Measurements from ENCODE around the gene HTRA3. TPM values are rescaled to one million over a fixed set of nuclear protein-coding genes. Genes with fewer than 3 reads are reported as not detected.
"Not testable (repeated sequence)": the region's sequence is repeated elsewhere in the genome, so short reads cannot be mapped to it uniquely, and the experiment has no call there.

HTRA3 gene
- total and polyA plus RNA-seq, 5 donors = 52.8 to 133 (median 89.3) TPM

GRCh38 chr4:8333726-8334460 is 64.3 kb downstream of the HTRA3 start:
- intact Hi-C loops (cut with DNase I) = no loop called here
- DNase-seq (peak in 1 of 3 donors; percentile 18), ATAC-seq (no peak)
- Histone ChIP-seq H3K4me1 (ENCODE audit: control insufficient read depth, insufficient read depth, low read length) (peaks cover 4% of the 10 kb centered on the region), H3K9me3 (ENCODE audit: control insufficient read depth, low read length) (no peaks in the 10 kb centered on the region), H3K27me3 (ENCODE audit: control insufficient read depth, insufficient read depth) (no peaks in the 10 kb centered on the region), H3K4me3 (ENCODE audit: low read length) (no peak overlapping the region), H3K27ac (ENCODE audit: low read length) (no peak overlapping the region)
- WGBS = 82% methylated on average over 14 of the region's 14 CpGs

- Histone ChIP-seq H3K27ac (ENCODE audit: low read length) (no peak overlapping the region), H3K4me3 (ENCODE audit: low read length) (no peak overlapping the region), H3K27me3 (ENCODE audit: control insufficient read depth, insufficient read depth) (no peaks in the 10 kb centered on the region), H3K4me1 (ENCODE audit: control insufficient read depth, insufficient read depth, low read length) (peaks cover 4% of the 10 kb centered on the region), H3K9me3 (ENCODE audit: control insufficient read depth, low read length) (no peaks in the 10 kb centered on the region)
- ATAC-seq = no peak
- no peak for DNase-seq
- WGBS = 92% methylated on average over 13 of the region's 13 CpGs
- intact Hi-C loops (cut with DNase I) = no loop called here
Measured at GRCh38 chr4:8334786-8335460, 65.4 kb downstream of the HTRA3 start.

GRCh38 chr4:8335848-8336247 is 66.3 kb downstream of the HTRA3 start:
- H3K27ac ChIP-seq (ENCODE audit: low read length) = no peak overlapping the region
- no peaks in the 10 kb centered on the region for H3K27me3 ChIP-seq (ENCODE audit: control insufficient read depth, insufficient read depth)
- 98% methylated on average over 2 of the region's 2 CpGs for WGBS
- intact Hi-C loops (cut with DNase I) = no loop called here
- no peaks in the 10 kb centered on the region for H3K9me3 ChIP-seq (ENCODE audit: control insufficient read depth, low read length)
- DNase-seq (no peak), ATAC-seq (no peak)
- H3K4me3 ChIP-seq (ENCODE audit: low read length) = no peak overlapping the region
- peaks cover 4% of the 10 kb centered on the region for H3K4me1 ChIP-seq (ENCODE audit: control insufficient read depth, insufficient read depth, low read length)

GRCh38 chr4:8336412-8337075 is 67.0 kb downstream of the HTRA3 start:
- Histone ChIP-seq H3K27me3 (ENCODE audit: control insufficient read depth, insufficient read depth) (no peaks in the 10 kb centered on the region), H3K4me3 (ENCODE audit: low read length) (no peak overlapping the region), H3K9me3 (ENCODE audit: control insufficient read depth, low read length) (no peaks in the 10 kb centered on the region), H3K4me1 (ENCODE audit: control insufficient read depth, insufficient read depth, low read length) (peaks cover 3% of the 10 kb centered on the region), H3K27ac (ENCODE audit: low read length) (no peak overlapping the region)
- ATAC-seq (no peak), DNase-seq (no peak)
- WGBS = 82% methylated on average over 7 of the region's 7 CpGs
- intact Hi-C loops (cut with DNase I) = no loop called here

GRCh38 chr4:8338351-8338961 is 68.9 kb downstream of the HTRA3 start:
- ATAC-seq = no peak
- intact Hi-C loops (cut with DNase I) = no loop called here

GRCh38 chr4:8340781-8341241 is 71.3 kb downstream of the HTRA3 start:
- WGBS = 32% methylated on average over 8 of the region's 8 CpGs
- H3K9me3 ChIP-seq (ENCODE audit: control insufficient read depth, low read length) = no peaks in the 10 kb centered on the region
- DNase-seq = peak; percentile 90 to 97 (median 94)
- H3K4me1 ChIP-seq (ENCODE audit: control insufficient read depth, insufficient read depth, low read length) = peaks cover 6% of the 10 kb centered on the region
- ATAC-seq = peak; percentile 94 to 96
- no peaks in the 10 kb centered on the region for H3K27me3 ChIP-seq (ENCODE audit: control insufficient read depth, insufficient read depth)
- H3K4me3 ChIP-seq (ENCODE audit: low read length) = no peak overlapping the region
- peak overlapping the region; percentile 90 for H3K27ac ChIP-seq (ENCODE audit: low read length)
- intact Hi-C loops (cut with DNase I) = loop anchor here in 2 of 4 donors (5.0 to 10.0 kb wide), 2 partner anchors 51 to 54 kb away; no protein-coding TSS in a partner anchor

More at GRCh38 chr4:8338351-8338961, 68.9 kb downstream of the HTRA3 start:
- Histone ChIP-seq H3K4me1 (ENCODE audit: control insufficient read depth, insufficient read depth, low read length) (peaks cover 6% of the 10 kb centered on the region), H3K27ac (ENCODE audit: low read length) (no peak overlapping the region), H3K9me3 (ENCODE audit: control insufficient read depth, low read length) (no peaks in the 10 kb centered on the region), H3K4me3 (ENCODE audit: low read length) (no peak overlapping the region), H3K27me3 (ENCODE audit: control insufficient read depth, insufficient read depth) (no peaks in the 10 kb centered on the region)
- no peak for DNase-seq
- WGBS = 47% methylated on average over 4 of the region's 4 CpGs

GRCh38 chr4:8341281-8341680 is 71.7 kb downstream of the HTRA3 start:
- ATAC-seq; H3K27me3 ChIP-seq (ENCODE audit: control insufficient read depth, insufficient read depth); H3K4me1 ChIP-seq (ENCODE audit: control insufficient read depth, insufficient read depth, low read length); H3K9me3 ChIP-seq (ENCODE audit: control insufficient read depth, low read length); H3K4me3 ChIP-seq (ENCODE audit: low read length): not testable (repeated sequence)
- H3K27ac ChIP-seq (ENCODE audit: low read length) = peak overlapping the region; percentile 69
- intact Hi-C loops (cut with DNase I) = loop anchor here in 2 of 4 donors (5.0 to 10.0 kb wide), 2 partner anchors 51 to 54 kb away; no protein-coding TSS in a partner anchor
- 77% methylated on average over 7 of the region's 7 CpGs for WGBS
- DNase-seq = peak in 1 of 3 donors; percentile 55

GRCh38 chr4:8341691-8342090 is 72.1 kb downstream of the HTRA3 start:
- ATAC-seq = peak; percentile 55
- no peak overlapping the region for H3K4me3 ChIP-seq (ENCODE audit: low read length)
- H3K4me1 ChIP-seq (ENCODE audit: control insufficient read depth, insufficient read depth, low read length) = peaks cover 6% of the 10 kb centered on the region
- no peaks in the 10 kb centered on the region for H3K27me3 ChIP-seq (ENCODE audit: control insufficient read depth, insufficient read depth)
- peak in 2 of 3 donors; percentile 80 to 85 for DNase-seq
- intact Hi-C loops (cut with DNase I) = loop anchor here in 2 of 4 donors (5.0 to 10.0 kb wide), 2 partner anchors 51 to 53 kb away; no protein-coding TSS in a partner anchor
- WGBS = 60% methylated on average over 10 of the region's 10 CpGs
- peak overlapping the region; percentile 69 for H3K27ac ChIP-seq (ENCODE audit: low read length)
- H3K9me3 ChIP-seq (ENCODE audit: control insufficient read depth, low read length) = no peaks in the 10 kb centered on the region

- peak in 2 of 3 donors; percentile 42 to 55 for DNase-seq
Measured at GRCh38 chr4:8342651-8343261, 73.2 kb downstream of the HTRA3 start.

More at GRCh38 chr4:8342651-8343261, 73.2 kb downstream of the HTRA3 start:
- ATAC-seq = no peak
- Histone ChIP-seq H3K27ac (ENCODE audit: low read length) (no peak overlapping the region), H3K4me1 (ENCODE audit: control insufficient read depth, insufficient read depth, low read length) (peaks cover 6% of the 10 kb centered on the region), H3K27me3 (ENCODE audit: control insufficient read depth, insufficient read depth) (no peaks in the 10 kb centered on the region), H3K9me3 (ENCODE audit: control insufficient read depth, low read length) (no peaks in the 10 kb centered on the region), H3K4me3 (ENCODE audit: low read length) (no peak overlapping the region)
- 85% methylated on average over 16 of the region's 16 CpGs for WGBS
- intact Hi-C loops (cut with DNase I) = loop anchor here in 2 of 4 donors (5.0 to 10.0 kb wide), 2 partner anchors 50 to 52 kb away; no protein-coding TSS in a partner anchor

Data from right cardiac atrium (tissue), 5 donors.